ENCODE data around the gene TYW1B.
A peak's percentile ranks its signal among the peaks of the same experiment; 100 is the strongest.
"Not testable (repeated sequence)": the region's sequence is repeated elsewhere in the genome, so short reads cannot be mapped to it uniquely, and the experiment has no call there.

The TYW1B gene

GRCh38 chr7:72706521-72706920, 121.5 kb downstream of the TYW1B start:
- H3K36me3 ChIP-seq (ENCODE audit: insufficient read depth, insufficient read length, low read length) = no peaks in the 10 kb centered on the region
- no peak overlapping the region for H3K4me3 ChIP-seq (ENCODE audit: insufficient read length, low read depth)
- no peak for DNase-seq (ENCODE audit: low read depth, low spot score)
- no peaks in the 10 kb centered on the region for H3K27me3 ChIP-seq (ENCODE audit: insufficient read depth, insufficient read length)
- no peaks in the 10 kb centered on the region for H3K4me1 ChIP-seq (ENCODE audit: insufficient read depth, insufficient read length)
- H3K9me3 ChIP-seq (ENCODE audit: insufficient read depth, low read length) = no peaks in the 10 kb centered on the region
- no peak for TF ChIP-seq ZNF274 (IDR thresholded peaks at IDR 0.05; ENCODE audit: low read depth, low read length)
- H3K9ac ChIP-seq (ENCODE audit: insufficient read length, low read depth) = no peak overlapping the region

GRCh38 chr7:72705693-72706092, 122.3 kb downstream of the TYW1B start:
- not testable (repeated sequence) for H3K4me1 ChIP-seq (ENCODE audit: insufficient read depth, insufficient read length); H3K9me3 ChIP-seq (ENCODE audit: insufficient read depth, low read length); H3K9ac ChIP-seq (ENCODE audit: insufficient read length, low read depth); DNase-seq (ENCODE audit: low read depth, low spot score); H3K4me3 ChIP-seq (ENCODE audit: insufficient read length, low read depth); H3K36me3 ChIP-seq (ENCODE audit: insufficient read depth, insufficient read length, low read length); H3K27me3 ChIP-seq (ENCODE audit: insufficient read depth, insufficient read length)

GRCh38 chr7:72704894-72705293, 123.1 kb downstream of the TYW1B start:
- H3K27me3 ChIP-seq (ENCODE audit: insufficient read depth, insufficient read length) = no peaks in the 10 kb centered on the region
- H3K4me3 ChIP-seq (ENCODE audit: insufficient read length, low read depth) = no peak overlapping the region
- no peaks in the 10 kb centered on the region for H3K36me3 ChIP-seq (ENCODE audit: insufficient read depth, insufficient read length, low read length)
- H3K9me3 ChIP-seq (ENCODE audit: insufficient read depth, low read length) = no peaks in the 10 kb centered on the region
- H3K4me1 ChIP-seq (ENCODE audit: insufficient read depth, insufficient read length) = no peaks in the 10 kb centered on the region
- DNase-seq (ENCODE audit: low read depth, low spot score) = no peak
- TF ChIP-seq YY1 (IDR thresholded peaks at IDR 0.05; ENCODE audit: insufficient read depth, insufficient read length) (no peak), ZNF274 (IDR thresholded peaks at IDR 0.05; ENCODE audit: low read depth, low read length) (no peak), SUZ12 (IDR thresholded peaks at IDR 0.05; ENCODE audit: extremely low read depth, insufficient read depth, insufficient read length) (no peak)
- H3K9ac ChIP-seq (ENCODE audit: insufficient read length, low read depth) = no peak overlapping the region

DNA sequence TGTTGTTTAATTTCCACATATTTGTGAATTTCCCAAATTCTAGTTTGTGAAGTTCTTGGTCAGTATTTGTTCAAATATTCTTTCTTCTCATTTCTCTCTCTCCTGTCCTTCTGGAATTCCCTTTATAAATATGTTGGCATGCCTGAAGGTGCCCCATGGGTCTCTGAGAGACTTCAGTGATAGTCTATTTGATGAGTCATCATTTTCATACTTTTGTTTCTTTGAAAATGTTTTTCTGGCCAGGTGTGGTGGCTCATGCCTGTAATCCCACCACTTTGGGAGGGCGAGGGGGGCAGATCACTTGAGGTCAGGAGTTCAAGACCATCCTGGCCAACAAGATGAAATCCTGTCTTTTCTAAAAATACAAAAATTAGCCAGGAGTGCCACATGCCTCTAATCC, 127.5 kb downstream of the TYW1B start:
- H3K9ac ChIP-seq (ENCODE audit: insufficient read length, low read depth); H3K36me3 ChIP-seq (ENCODE audit: insufficient read depth, insufficient read length, low read length); H3K9me3 ChIP-seq (ENCODE audit: insufficient read depth, low read length); H3K27me3 ChIP-seq (ENCODE audit: insufficient read depth, insufficient read length); H3K4me3 ChIP-seq (ENCODE audit: insufficient read length, low read depth); DNase-seq (ENCODE audit: low read depth, low spot score); H3K4me1 ChIP-seq (ENCODE audit: insufficient read depth, insufficient read length): not testable (repeated sequence)

DNA sequence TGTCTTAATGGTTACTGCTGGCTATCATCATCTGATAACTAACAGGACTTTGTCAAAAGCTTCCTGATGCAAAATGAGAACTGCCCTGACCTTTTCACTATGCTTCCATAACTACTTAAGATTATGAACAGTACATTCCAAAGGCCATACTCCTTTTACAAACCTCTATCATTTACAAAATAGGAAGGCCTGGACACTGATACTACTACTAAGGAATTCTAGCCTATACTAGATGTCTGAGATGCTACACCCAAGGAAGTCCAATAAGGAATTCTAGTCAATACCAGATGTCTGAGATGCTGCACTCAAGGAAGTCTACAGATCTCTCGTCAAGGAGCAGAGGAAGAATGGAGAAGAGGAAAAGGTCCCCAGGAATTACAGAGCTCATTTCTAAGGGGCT, 130.9 kb downstream of the TYW1B start:
- H3K9ac ChIP-seq (ENCODE audit: insufficient read length, low read depth); H3K36me3 ChIP-seq (ENCODE audit: insufficient read depth, insufficient read length, low read length); H3K27me3 ChIP-seq (ENCODE audit: insufficient read depth, insufficient read length); H3K4me3 ChIP-seq (ENCODE audit: insufficient read length, low read depth); DNase-seq (ENCODE audit: low read depth, low spot score); H3K4me1 ChIP-seq (ENCODE audit: insufficient read depth, insufficient read length); H3K9me3 ChIP-seq (ENCODE audit: insufficient read depth, low read length): not testable (repeated sequence)

DNA sequence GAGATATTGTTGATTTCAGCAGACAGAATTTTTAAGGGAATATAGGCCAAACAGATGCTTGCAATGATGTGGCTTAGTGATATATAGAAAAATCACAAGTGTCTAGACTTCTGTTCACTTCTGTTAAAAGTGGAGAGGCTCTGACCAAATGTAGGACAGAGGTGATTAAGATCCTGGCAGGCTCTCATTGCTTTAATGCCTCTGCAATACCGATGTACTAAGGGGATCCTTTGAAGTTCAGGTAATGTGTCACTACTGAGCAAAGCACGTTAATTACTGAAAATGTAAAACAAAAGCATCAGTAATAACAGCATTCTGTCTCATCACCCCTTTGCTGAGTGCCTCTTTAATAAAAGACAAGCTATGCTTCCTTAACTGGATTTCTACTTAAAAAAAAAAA, 131.4 kb downstream of the TYW1B start:
- H3K4me1 ChIP-seq (ENCODE audit: insufficient read depth, insufficient read length); DNase-seq (ENCODE audit: low read depth, low spot score); H3K27me3 ChIP-seq (ENCODE audit: insufficient read depth, insufficient read length); H3K36me3 ChIP-seq (ENCODE audit: insufficient read depth, insufficient read length, low read length); H3K4me3 ChIP-seq (ENCODE audit: insufficient read length, low read depth); H3K9ac ChIP-seq (ENCODE audit: insufficient read length, low read depth); H3K9me3 ChIP-seq (ENCODE audit: insufficient read depth, low read length): not testable (repeated sequence)

DNA sequence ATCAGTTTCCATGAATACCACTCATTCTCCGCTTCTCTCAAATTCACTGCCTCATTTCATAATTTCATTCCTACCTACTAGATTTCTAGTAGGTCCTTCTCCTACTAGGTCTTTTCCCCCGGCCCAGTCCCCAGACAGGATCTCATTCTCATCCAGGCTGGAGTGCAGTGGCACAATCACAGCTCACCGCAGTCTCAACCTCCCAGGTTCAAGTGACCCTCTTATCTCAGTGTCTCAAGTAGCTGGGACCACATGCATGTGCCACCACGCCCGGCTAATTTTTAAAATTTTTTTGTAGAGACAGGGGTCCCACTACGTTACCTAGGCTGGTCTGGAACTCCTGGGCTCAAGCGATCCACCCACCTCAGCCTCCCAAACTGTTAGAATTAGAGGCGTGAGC, 132.5 kb downstream of the TYW1B start:
- not testable (repeated sequence) for H3K4me3 ChIP-seq (ENCODE audit: insufficient read length, low read depth); H3K9ac ChIP-seq (ENCODE audit: insufficient read length, low read depth); H3K36me3 ChIP-seq (ENCODE audit: insufficient read depth, insufficient read length, low read length); DNase-seq (ENCODE audit: low read depth, low spot score); H3K9me3 ChIP-seq (ENCODE audit: insufficient read depth, low read length); H3K4me1 ChIP-seq (ENCODE audit: insufficient read depth, insufficient read length); H3K27me3 ChIP-seq (ENCODE audit: insufficient read depth, insufficient read length)

- DNase-seq (ENCODE audit: low read depth, low spot score) = peak; percentile 28
- H3K4me3 ChIP-seq (ENCODE audit: insufficient read length, low read depth); H3K36me3 ChIP-seq (ENCODE audit: insufficient read depth, insufficient read length, low read length); H3K9me3 ChIP-seq (ENCODE audit: insufficient read depth, low read length); H3K9ac ChIP-seq (ENCODE audit: insufficient read length, low read depth); H3K27me3 ChIP-seq (ENCODE audit: insufficient read depth, insufficient read length); H3K4me1 ChIP-seq (ENCODE audit: insufficient read depth, insufficient read length): not testable (repeated sequence)
Observed at GRCh38 chr7:72691442-72691841, 136.6 kb downstream of the TYW1B start.

- H3K27me3 ChIP-seq (ENCODE audit: insufficient read depth, insufficient read length); H3K4me3 ChIP-seq (ENCODE audit: insufficient read length, low read depth); DNase-seq (ENCODE audit: low read depth, low spot score); H3K9me3 ChIP-seq (ENCODE audit: insufficient read depth, low read length); H3K4me1 ChIP-seq (ENCODE audit: insufficient read depth, insufficient read length); H3K9ac ChIP-seq (ENCODE audit: insufficient read length, low read depth); H3K36me3 ChIP-seq (ENCODE audit: insufficient read depth, insufficient read length, low read length): not testable (repeated sequence)
Observed at GRCh38 chr7:72690177-72690576, 137.8 kb downstream of the TYW1B start.

DNA sequence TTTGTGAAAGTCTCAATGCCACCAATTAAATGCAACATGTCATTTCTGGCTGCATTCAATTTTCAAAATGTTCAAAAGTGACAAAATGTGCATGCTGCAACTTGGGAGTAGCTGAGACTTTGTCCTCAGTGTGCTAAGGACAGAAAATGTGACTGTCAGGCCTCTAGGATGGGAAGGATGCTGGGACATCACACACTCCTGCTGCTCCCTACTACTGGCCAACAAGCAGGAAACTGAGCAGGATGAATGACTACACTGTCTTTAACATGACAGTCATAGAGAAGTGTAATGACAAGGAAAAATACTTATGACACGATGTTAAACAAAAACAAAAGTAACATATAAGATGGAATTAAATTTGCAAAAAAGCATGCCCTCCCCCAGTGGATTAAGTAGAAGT, 138.7 kb downstream of the TYW1B start:
- H3K27me3 ChIP-seq (ENCODE audit: insufficient read depth, insufficient read length); H3K9me3 ChIP-seq (ENCODE audit: insufficient read depth, low read length); H3K36me3 ChIP-seq (ENCODE audit: insufficient read depth, insufficient read length, low read length); H3K9ac ChIP-seq (ENCODE audit: insufficient read length, low read depth); H3K4me3 ChIP-seq (ENCODE audit: insufficient read length, low read depth); DNase-seq (ENCODE audit: low read depth, low spot score); H3K4me1 ChIP-seq (ENCODE audit: insufficient read depth, insufficient read length): not testable (repeated sequence)

DNA sequence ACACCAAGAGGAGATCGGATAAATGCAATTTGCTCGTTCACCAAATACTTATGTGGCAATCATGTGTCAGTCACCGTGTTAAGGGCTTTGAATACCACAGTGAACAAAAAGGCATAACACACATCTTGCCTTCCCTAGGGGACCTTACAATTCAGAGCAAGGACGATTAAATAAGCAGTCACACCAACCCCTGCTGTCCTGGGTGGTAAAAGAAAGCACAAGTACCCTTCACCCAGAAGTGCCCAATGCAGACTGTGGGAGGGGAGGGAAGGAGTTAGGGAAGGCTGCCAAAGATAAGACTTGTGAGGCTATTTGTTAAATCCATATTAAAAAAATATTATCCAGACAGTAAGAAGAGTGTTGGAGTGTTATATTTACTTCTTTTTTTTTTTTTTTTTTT, 146.8 kb downstream of the TYW1B start:
- not testable (repeated sequence) for H3K9me3 ChIP-seq (ENCODE audit: insufficient read depth, low read length); H3K4me1 ChIP-seq (ENCODE audit: insufficient read depth, insufficient read length); DNase-seq (ENCODE audit: low read depth, low spot score); H3K4me3 ChIP-seq (ENCODE audit: insufficient read length, low read depth); H3K27me3 ChIP-seq (ENCODE audit: insufficient read depth, insufficient read length); H3K36me3 ChIP-seq (ENCODE audit: insufficient read depth, insufficient read length, low read length); H3K9ac ChIP-seq (ENCODE audit: insufficient read length, low read depth)

- not testable (repeated sequence) for H3K4me1 ChIP-seq (ENCODE audit: insufficient read depth, insufficient read length); H3K27me3 ChIP-seq (ENCODE audit: insufficient read depth, insufficient read length); H3K36me3 ChIP-seq (ENCODE audit: insufficient read depth, insufficient read length, low read length); H3K9ac ChIP-seq (ENCODE audit: insufficient read length, low read depth); DNase-seq (ENCODE audit: low read depth, low spot score); H3K9me3 ChIP-seq (ENCODE audit: insufficient read depth, low read length); H3K4me3 ChIP-seq (ENCODE audit: insufficient read length, low read depth)
Observed at GRCh38 chr7:72676880-72677279, 151.1 kb downstream of the TYW1B start.
